Cardiac muscle cell (in vitro differentiated cells and primary cell): ENCODE measurements around the gene CASKIN1. TPM values are rescaled to one million over a fixed set of nuclear protein-coding genes. Genes with fewer than 3 reads are reported as not detected.
"Not testable (repeated sequence)": the region's sequence is repeated elsewhere in the genome, so short reads cannot be mapped to it uniquely, and the experiment has no call there.

ENCODE experiments used
- DNase-seq, 2 donors: peaks; one replicate each; pipeline versions ENCODE4 v3.0.0 to v3.0.0-alpha.2; 2010 to 2017; ENCODE audit warnings: low read depth in 1 of 2, low spot score in 1 of 2
- H3K27ac ChIP-seq: fragments of 200-600 bp; sonication (generic); 2 replicates; pipeline ENCODE4 v1.5.1; 2016
- H3K27me3 ChIP-seq: fragments of 200-600 bp; sonication (generic); 2 replicates; pipeline ENCODE4 v1.6.0; 2016; ENCODE audit warnings: control low read depth
- H3K36me3 ChIP-seq: fragments of 200-600 bp; sonication (generic); 2 replicates; pipeline ENCODE4 v1.5.1; 2016; ENCODE audit warnings: control low read depth
- H3K4me1 ChIP-seq: fragments of 200-600 bp; sonication (generic); 2 replicates; pipeline ENCODE4 v1.8.1; 2017; ENCODE audit warnings: low read depth, mild to moderate bottlenecking, mixed run types
- H3K4me3 ChIP-seq: fragments of 200-600 bp; sonication (generic); 2 replicates; pipeline ENCODE4 v1.5.1; 2016; ENCODE audit warnings: mild to moderate bottlenecking
- H3K9me3 ChIP-seq: fragments of 200-600 bp; sonication (generic); 2 replicates; pipeline ENCODE4 v1.5.1; 2017; ENCODE audit warnings: low read depth, mild to moderate bottlenecking, control low read depth
- CTCF ChIP-seq: IDR thresholded peaks from 2 replicates; pipeline ENCODE4 v1.5.1; 2012; ENCODE audit warnings: low read depth, mild to moderate bottlenecking, low read length
- polyA plus RNA-seq: library from polyadenylated mRNA; unstranded; fragments of >200 nt; fragmentation: Nextera tagmentation; extraction: Ambion mirVana; gene quantifications from 2 replicates; pipeline ENCODE4 v1.2.1, GENCODE V29; 2016
- total RNA-seq: library from RNA; depleted of rRNA; stranded (reverse); fragments of >200 nt; gene quantifications from 2 replicates; pipeline ENCODE4 v1.2.3, GENCODE V29; 2016

CASKIN1 gene
- total and polyA plus RNA-seq, 2 experiments from 2014 or later = 14.3 to 15.5 TPM

- H3K4me1 ChIP-seq = peaks cover 19% of the 10 kb centered on the region
Measured at GRCh38 chr16:2206780-2207433, 10.5 kb upstream of the CASKIN1 start.

GRCh38 chr16:2206420-2206779, 10.0 kb upstream of the CASKIN1 start:
- Histone ChIP-seq H3K4me3 (peak overlapping the region; percentile 75), H3K27ac (no peak overlapping the region), H3K27me3 (no peaks in the 10 kb centered on the region), H3K9me3 (no peaks in the 10 kb centered on the region), H3K4me1 (peaks cover 19% of the 10 kb centered on the region), H3K36me3 (peaks cover 5% of the 10 kb centered on the region)
- no peak for DNase-seq
- no peak for TF ChIP-seq CTCF

More at GRCh38 chr16:2206780-2207433, 10.5 kb upstream of the CASKIN1 start:
- H3K27me3 ChIP-seq = no peaks in the 10 kb centered on the region
- H3K9me3 ChIP-seq = no peaks in the 10 kb centered on the region
- H3K27ac ChIP-seq = no peak overlapping the region
- TF ChIP-seq CTCF = no peak
- H3K36me3 ChIP-seq = peaks cover 5% of the 10 kb centered on the region
- peak in 1 of 2 donors; percentile 27 for DNase-seq
- H3K4me3 ChIP-seq = no peak overlapping the region

DNA sequence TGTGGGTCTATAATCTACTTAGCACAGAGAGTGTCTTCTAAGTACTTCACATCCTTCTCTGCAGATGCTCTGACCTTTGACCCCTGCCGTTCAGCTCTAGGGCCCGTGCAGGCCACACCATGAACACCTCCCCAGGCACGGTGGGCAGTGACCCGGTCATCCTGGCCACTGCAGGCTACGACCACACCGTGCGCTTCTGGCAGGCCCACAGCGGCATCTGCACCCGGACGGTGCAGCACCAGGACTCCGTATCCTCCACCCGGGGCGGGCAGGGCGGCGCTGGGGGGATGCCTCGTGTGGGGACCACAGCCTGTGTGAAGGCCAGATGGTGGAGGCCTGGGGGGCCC, 9.5 kb upstream of the CASKIN1 start:
- peaks cover 17% of the 10 kb centered on the region for H3K4me1 ChIP-seq
- TF ChIP-seq CTCF = no peak
- peaks cover 5% of the 10 kb centered on the region for H3K36me3 ChIP-seq
- H3K9me3 ChIP-seq = no peaks in the 10 kb centered on the region
- H3K27ac ChIP-seq = peak overlapping the region; percentile 6
- H3K27me3 ChIP-seq = no peaks in the 10 kb centered on the region
- peak overlapping the region; percentile 75 for H3K4me3 ChIP-seq
- no peak for DNase-seq

DNA sequence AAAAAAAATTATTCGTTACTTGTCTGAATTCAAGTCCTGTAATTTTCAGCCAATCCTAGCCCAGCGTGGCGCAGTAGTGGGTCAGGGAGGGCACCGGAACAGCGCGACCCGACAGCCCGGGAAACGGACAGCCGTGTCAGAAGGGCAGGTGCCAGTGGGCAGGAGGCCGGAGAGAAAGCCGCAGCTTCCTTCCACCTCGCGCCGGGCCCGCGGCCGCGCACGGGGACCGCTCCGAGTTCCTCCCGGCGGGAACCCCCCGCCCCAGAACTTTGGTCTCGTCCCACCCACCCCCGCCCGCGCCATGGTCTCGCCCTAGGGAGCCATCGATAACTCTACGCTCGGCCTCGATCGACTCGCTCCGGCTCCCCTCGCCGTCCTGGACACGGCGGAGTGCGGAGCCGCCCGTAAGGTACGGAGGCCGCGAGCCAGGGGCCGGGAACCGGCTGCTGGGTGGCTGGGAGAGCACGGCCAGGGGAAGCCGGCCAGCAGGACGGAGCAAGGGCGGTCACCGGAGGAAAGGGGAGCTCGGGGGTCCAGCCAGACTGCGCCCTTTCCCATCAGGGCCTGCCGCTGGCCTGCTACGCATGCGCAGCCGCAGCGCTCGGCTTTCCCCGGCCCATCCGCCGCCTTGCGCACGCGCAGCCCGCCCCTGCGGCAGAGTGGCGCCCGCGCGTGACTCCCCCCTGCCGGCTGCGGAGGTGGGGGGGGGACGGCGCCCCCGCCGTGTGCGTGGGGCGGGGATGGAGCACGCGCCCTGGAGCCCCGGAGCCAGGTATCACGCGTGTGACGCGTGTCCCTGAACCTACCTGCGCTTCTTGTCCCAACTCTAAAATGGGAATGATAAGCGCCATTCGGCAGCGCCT, 8.9 kb upstream of the CASKIN1 start, which contains the start of gene MLST8:
Gene MLST8, plus strand, starts transcription at position 351 of the 863 bp plus-strand sequence. CDS start 632 bp downstream, outside the sequence.
- TF ChIP-seq CTCF = peak; percentile 29
- peak; percentile 91 to 92 for DNase-seq
- Histone ChIP-seq H3K4me1 (peaks cover 11% of the 10 kb centered on the region), H3K27ac (peak within 1 kb of the TSS; percentile 96), H3K4me3 (peak within 1 kb of the TSS; percentile 75), H3K27me3 (peaks cover under 1% of the 10 kb centered on the region), H3K9me3 (no peaks in the 10 kb centered on the region), H3K36me3 (peaks cover 5% of the 10 kb centered on the region)

GRCh38 chr16:2204416-2205103, 8.2 kb upstream of the CASKIN1 start:
- Histone ChIP-seq H3K27me3 (peaks cover 8% of the 10 kb centered on the region), H3K27ac (peak overlapping the region; percentile 96), H3K9me3 (no peaks in the 10 kb centered on the region), H3K4me3 (peak overlapping the region; percentile 75), H3K36me3 (peaks cover 4% of the 10 kb centered on the region), H3K4me1 (peaks cover 4% of the 10 kb centered on the region)
- no peak for TF ChIP-seq CTCF
- no peak for DNase-seq

DNA sequence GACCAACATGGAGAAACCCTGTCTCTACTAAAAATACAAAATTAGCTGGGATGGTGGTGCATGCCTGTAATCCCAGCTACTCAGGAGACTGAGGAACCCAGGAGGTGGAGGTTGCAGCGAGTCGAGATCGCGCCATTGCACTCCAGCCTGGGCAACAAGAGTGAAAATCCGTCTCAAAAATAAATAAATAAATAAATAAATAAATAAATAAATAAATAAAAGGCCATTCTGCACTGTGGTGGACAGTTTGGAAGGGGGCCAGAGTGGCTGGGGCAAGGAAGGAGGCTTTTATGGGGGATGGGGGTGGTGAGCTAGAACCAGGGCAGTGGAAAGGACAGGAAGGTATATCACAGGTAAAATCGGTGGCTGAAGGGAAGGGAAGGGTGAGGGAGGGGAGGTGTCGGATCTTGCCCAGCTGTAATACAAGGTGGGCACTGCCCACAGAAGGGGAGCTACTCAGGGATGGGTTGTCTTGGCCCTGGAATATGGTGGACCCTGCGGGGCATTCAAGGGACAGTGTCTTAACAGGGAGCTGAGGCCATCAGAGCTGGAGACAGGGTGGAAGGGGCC, 6.8 kb upstream of the CASKIN1 start:
- not testable (repeated sequence) for H3K36me3 ChIP-seq, DNase-seq, H3K4me3 ChIP-seq

More for the DNA sequence above, 6.8 kb upstream of the CASKIN1 start:
- H3K4me1 ChIP-seq, H3K9me3 ChIP-seq, H3K27ac ChIP-seq: not testable (repeated sequence)
- peaks cover 20% of the 10 kb centered on the region for H3K27me3 ChIP-seq
